C4-2B (cell line): ENCODE results near the gene WRAP73.
A peak's percentile ranks its signal among the peaks of the same experiment; 100 is the strongest.
"Not testable (repeated sequence)": the region's sequence is repeated elsewhere in the genome, so short reads cannot be mapped to it uniquely, and the experiment has no call there.

ENCODE experiments used
- H3K27ac ChIP-seq: fragments of 450-650 bp; 2 replicates; pipeline ENCODE4 v1.5.1; 2017
- ZFX ChIP-seq: fragments of 450-650 bp; IDR thresholded peaks from 2 replicates; pipeline ENCODE4 v1.6.1; 2017
- TF ChIP-seq, protein P1 (sequence below): fragments of 450-650 bp; conservative IDR thresholded peaks from 2 replicates; pipeline ENCODE4 v1.5.1; 2017; ENCODE audit warnings: mild to moderate bottlenecking

Gene WRAP73

DNA sequence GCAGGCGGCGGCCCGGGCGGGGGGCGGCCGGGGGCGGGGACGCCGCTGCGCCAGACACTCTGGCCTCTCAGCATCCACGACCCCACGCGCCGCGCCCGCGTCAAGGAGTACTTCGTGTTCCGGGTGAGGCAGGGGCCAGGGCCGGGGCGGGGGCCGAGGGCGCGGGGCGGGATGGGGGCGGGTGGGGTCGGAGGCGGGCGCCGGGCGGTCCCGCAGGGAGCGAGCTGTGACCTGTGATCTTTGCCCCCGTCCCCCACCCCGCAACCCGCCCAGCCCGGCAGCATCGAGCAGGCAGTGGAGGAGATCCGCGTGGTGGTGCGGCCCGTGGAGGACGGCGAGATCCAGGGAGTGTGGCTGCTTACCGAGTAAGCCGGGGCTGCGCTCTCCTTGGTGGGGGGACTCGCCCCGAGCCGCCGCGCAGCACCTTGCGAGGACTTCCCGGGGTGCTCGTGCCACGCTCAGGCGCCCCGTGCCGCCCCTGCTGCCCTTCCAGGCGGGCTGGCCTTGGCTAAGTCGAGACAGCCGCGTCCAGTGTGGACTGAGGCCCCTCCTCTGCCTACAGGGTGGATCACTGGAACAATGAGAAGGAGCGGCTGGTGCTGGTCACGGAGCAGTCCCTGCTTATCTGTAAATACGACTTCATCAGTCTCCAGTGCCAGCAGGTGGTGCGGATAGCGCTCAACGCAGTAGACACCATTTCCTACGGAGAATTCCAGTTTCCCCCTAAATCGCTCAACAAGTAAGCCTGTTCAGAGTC is 24.6 kb downstream of the WRAP73 start:
- H3K27ac ChIP-seq = peak overlapping the region; percentile 51
- TF ChIP-seq, protein P1, sequence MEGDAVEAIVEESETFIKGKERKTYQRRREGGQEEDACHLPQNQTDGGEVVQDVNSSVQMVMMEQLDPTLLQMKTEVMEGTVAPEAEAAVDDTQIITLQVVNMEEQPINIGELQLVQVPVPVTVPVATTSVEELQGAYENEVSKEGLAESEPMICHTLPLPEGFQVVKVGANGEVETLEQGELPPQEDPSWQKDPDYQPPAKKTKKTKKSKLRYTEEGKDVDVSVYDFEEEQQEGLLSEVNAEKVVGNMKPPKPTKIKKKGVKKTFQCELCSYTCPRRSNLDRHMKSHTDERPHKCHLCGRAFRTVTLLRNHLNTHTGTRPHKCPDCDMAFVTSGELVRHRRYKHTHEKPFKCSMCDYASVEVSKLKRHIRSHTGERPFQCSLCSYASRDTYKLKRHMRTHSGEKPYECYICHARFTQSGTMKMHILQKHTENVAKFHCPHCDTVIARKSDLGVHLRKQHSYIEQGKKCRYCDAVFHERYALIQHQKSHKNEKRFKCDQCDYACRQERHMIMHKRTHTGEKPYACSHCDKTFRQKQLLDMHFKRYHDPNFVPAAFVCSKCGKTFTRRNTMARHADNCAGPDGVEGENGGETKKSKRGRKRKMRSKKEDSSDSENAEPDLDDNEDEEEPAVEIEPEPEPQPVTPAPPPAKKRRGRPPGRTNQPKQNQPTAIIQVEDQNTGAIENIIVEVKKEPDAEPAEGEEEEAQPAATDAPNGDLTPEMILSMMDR = no peak
- no peak for TF ChIP-seq ZFX

- TF ChIP-seq, protein P1 = no peak
- TF ChIP-seq ZFX = peak; percentile 41; the same call in 1 of the 2 replicates
- H3K27ac ChIP-seq = peak within 1 kb of the TSS; percentile 51
Measured at GRCh38 chr1:3624200-3625136, 25.4 kb downstream of the WRAP73 start, which contains the start of gene TPRG1L. TSS of gene TPRG1L (plus strand) at chr1:3625015. CDS start at chr1:3625073, 58 bp downstream.

DNA sequence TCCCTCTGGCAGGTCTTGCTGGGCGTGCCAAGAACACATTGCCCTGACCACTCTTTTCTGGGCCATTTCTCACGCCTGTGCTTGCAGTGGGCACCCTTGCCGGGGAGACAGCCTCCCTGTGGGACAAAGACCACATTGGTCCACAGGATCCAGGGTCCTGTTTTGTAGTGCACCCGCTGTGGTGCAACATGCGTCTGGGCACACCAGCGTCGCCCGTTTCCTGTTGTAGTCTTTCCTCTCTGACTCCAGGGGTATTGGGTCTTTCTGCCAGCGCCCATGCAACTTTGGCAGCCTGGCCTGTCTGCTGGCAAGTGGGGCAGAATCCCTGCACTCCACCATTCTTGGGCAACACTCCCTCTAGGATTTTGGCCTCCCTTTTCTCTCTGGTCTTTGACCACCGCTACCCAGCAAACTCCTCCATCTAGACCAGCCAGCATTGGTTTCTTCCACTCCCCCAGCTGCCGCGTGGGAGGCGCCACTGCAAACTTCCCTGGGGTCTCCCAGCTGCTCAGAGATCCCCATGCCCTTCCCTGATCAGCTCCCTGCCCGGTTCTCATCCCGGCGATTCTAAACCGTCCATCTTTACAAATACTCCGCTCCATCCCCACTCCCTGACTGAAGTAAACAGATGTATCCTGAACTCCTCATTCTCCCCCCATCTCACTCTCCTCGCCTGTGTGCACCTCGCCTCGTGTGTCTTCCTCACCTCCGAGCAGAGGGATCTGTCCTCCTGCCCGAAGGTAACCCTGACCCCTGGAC is 26.3 kb downstream of the WRAP73 start:
- no peak for TF ChIP-seq ZFX
- TF ChIP-seq, protein P1 = no peak
- H3K27ac ChIP-seq = peak overlapping the region; percentile 51

GRCh38 chr1:3622102-3622501 is 27.8 kb downstream of the WRAP73 start:
- not testable (repeated sequence) for H3K27ac ChIP-seq

- TF ChIP-seq, protein P1 = peak; percentile 84
- not testable (repeated sequence) for H3K27ac ChIP-seq
Measured at GRCh38 chr1:3621151-3621671, 28.7 kb downstream of the WRAP73 start.

- TF ChIP-seq, protein P1 = no peak
- TF ChIP-seq ZFX = no peak
- no peak overlapping the region for H3K27ac ChIP-seq
Measured at GRCh38 chr1:3620708-3621107, 29.2 kb downstream of the WRAP73 start.
